ENCODE results near the gene CFAP206. TPM values are rescaled to one million over a fixed set of nuclear protein-coding genes. Genes with fewer than 3 reads are reported as not detected.

Gene CFAP206
- total RNA-seq, 1 experiment from 2014 or later, result 0.54 TPM

GRCh38 chr6:87444362-87444761 is 36.6 kb downstream of the CFAP206 start:
- H3K36me3 ChIP-seq (ENCODE audit: control insufficient read depth in 1 of 2, insufficient read depth in 2 of 2, low read length in 2 of 2), result no peaks in the 10 kb centered on the region
- no peak for DNase-seq (ENCODE audit: low read depth, low spot score)
- H4K20me1 ChIP-seq (ENCODE audit: insufficient read depth), result no peaks in the 10 kb centered on the region
- ChIA-PET RAD21 (ENCODE audit: low non-redundant PET in 1 of 2, low total read pairs in 2 of 2, uncharacterized antibody in 2 of 2, unreplicated experiment in 2 of 2) (no interaction called here), CTCF (no interaction called here), POLR2A (no interaction called here)
- no peaks in the 10 kb centered on the region for H3K9me2 ChIP-seq (ENCODE audit: insufficient read depth)
- H3K9me3 ChIP-seq (ENCODE audit: control insufficient read depth in 1 of 2, insufficient read depth in 1 of 2, low read depth in 1 of 2, low read length in 2 of 2), result no peaks in the 10 kb centered on the region
- H3K27me3 ChIP-seq (ENCODE audit: insufficient read depth, low read length), result no peaks in the 10 kb centered on the region
- TF ChIP-seq EGR1 (IDR thresholded peaks at IDR 0.05; ENCODE audit: low read depth) (no peak), RAD21 (IDR thresholded peaks at IDR 0.05; ENCODE audit: low read depth) (no peak), FOSL1 (IDR thresholded peaks at IDR 0.05; ENCODE audit: low read depth) (no peak)
- intact Hi-C loops (cut with micrococcal nuclease), result no loop called here
- H3K79me2 ChIP-seq (ENCODE audit: insufficient read depth, low read length), result no peaks in the 10 kb centered on the region
- H3K4me2 ChIP-seq (ENCODE audit: low read length), result no peak overlapping the region
- H2AFZ ChIP-seq (ENCODE audit: low read depth, low read length, poor library complexity, severe bottlenecking), result no peak overlapping the region
- no TSS peak for BruUV-seq (replicated peaks)
- H3K27ac ChIP-seq (ENCODE audit: low read depth, low read length), result no peak overlapping the region
- ATAC-seq, result no peak
- H3K4me3 ChIP-seq (replicated peaks in 1 of 2; ENCODE audit: low read depth in 1 of 2, low read length in 2 of 2), result no peak overlapping the region
- H3K4me1 ChIP-seq (ENCODE audit: control insufficient read depth in 1 of 2, insufficient read depth in 2 of 2, low read length in 2 of 2), result no peaks in the 10 kb centered on the region
- no peak overlapping the region for H3K9ac ChIP-seq (ENCODE audit: low read length)

DNA sequence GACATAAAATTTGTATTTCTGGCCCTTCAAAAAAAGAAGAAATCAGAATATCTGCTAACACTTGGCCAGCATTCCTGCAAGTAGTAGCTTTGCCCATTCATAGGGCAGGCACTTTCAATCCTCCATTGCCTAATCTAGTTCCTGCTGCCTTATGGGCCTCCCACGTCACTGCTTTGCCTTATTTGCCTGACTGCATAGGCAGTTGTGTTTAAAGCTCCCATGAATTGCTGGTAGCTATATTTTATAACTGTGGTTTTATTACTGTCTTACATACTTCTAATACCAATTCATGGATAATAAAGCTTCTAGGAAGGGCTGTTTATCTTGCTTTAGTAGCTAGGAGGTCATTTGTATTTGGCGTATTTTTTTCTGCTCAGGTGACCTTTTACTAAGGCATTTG is 57.3 kb downstream of the CFAP206 start:
- ChIA-PET RAD21 (ENCODE audit: low non-redundant PET in 1 of 2, low total read pairs in 2 of 2, uncharacterized antibody in 2 of 2, unreplicated experiment in 2 of 2) (no interaction called here), POLR2A (no interaction called here), CTCF (no interaction called here)
- Histone ChIP-seq H3K9me3 (ENCODE audit: control insufficient read depth in 1 of 2, insufficient read depth in 1 of 2, low read depth in 1 of 2, low read length in 2 of 2) (no peaks in the 10 kb centered on the region), H3K36me3 (ENCODE audit: control insufficient read depth in 1 of 2, insufficient read depth in 2 of 2, low read length in 2 of 2) (no peaks in the 10 kb centered on the region), H3K4me2 (ENCODE audit: low read length) (no peak overlapping the region), H3K27ac (ENCODE audit: low read depth, low read length) (no peak overlapping the region), H3K4me1 (ENCODE audit: control insufficient read depth in 1 of 2, insufficient read depth in 2 of 2, low read length in 2 of 2) (no peaks in the 10 kb centered on the region), H3K9me2 (ENCODE audit: insufficient read depth) (no peaks in the 10 kb centered on the region), H3K4me3 (replicated peaks in 1 of 2; ENCODE audit: low read depth in 1 of 2, low read length in 2 of 2) (no peak overlapping the region), H4K20me1 (ENCODE audit: insufficient read depth) (no peaks in the 10 kb centered on the region), H2AFZ (ENCODE audit: low read depth, low read length, poor library complexity, severe bottlenecking) (no peak overlapping the region), H3K9ac (ENCODE audit: low read length) (no peak overlapping the region), H3K27me3 (ENCODE audit: insufficient read depth, low read length) (no peaks in the 10 kb centered on the region), H3K79me2 (ENCODE audit: insufficient read depth, low read length) (no peaks in the 10 kb centered on the region)
- intact Hi-C loops (cut with micrococcal nuclease), result no loop called here
- DNase-seq (ENCODE audit: low read depth, low spot score) (no peak), ATAC-seq (no peak)
- TF ChIP-seq EZH2 (IDR thresholded peaks at IDR 0.05) (no peak), ELF1 (IDR thresholded peaks at IDR 0.05; ENCODE audit: borderline replicate concordance, low read depth) (no peak), EGR1 (IDR thresholded peaks at IDR 0.05; ENCODE audit: low read depth) (no peak)
- BruUV-seq (replicated peaks), result no TSS peak

Data from HCT116 (cell line).